ENCODE measurements around the gene KRT85. TPM values are rescaled to one million over a fixed set of nuclear protein-coding genes. Genes with fewer than 3 reads are reported as not detected.

The KRT85 gene
- total and polyA plus RNA-seq, 2 experiments from 2014 or later, result not detected

DNA sequence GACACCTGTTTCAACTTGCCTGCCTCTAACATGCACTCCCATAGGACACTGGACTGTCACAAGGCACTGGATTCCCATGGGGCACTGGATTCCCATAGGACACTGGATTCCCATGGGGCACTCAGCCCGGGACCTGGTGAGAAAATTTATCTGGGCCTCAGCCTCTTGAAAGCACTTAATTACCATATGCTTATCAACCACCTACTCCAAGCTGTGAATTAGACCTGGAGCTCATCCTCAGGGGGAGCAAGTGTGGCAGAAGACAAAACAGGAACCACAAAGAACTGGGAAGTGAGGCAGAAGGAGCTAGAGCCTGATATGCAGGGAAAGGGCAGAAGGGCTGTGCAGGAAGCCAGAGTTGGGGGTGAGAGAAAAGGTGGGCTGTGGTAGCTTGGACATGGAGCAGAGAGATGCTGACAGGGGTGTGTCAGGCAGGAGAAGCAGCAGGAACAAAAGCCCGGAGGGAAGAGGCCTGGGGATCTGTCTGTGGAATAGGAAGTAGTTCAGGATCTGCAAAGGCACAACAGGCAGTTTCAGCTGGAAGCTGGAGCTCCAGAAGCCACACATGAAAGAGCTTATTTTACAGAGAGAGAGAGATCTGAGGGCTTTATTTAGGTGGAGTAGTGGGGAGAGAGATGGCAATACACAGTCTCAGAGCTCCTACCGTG, 35.7 kb upstream of the KRT85 start:
- no peaks in the 10 kb centered on the region for H3F3A ChIP-seq (ENCODE audit: insufficient read depth)
- H3K9ac ChIP-seq, result no peak overlapping the region
- H3K4me1 ChIP-seq (ENCODE audit: insufficient read depth), result no peaks in the 10 kb centered on the region
- H3K9me3 ChIP-seq (ENCODE audit: low read depth), result no peaks in the 10 kb centered on the region
- no peaks in the 10 kb centered on the region for H3K9me2 ChIP-seq (ENCODE audit: insufficient read depth)
- TF ChIP-seq EZH2phosphoT487 (IDR thresholded peaks at IDR 0.05; ENCODE audit: insufficient read depth, low read depth) (no peak), EZH2 (IDR thresholded peaks at IDR 0.05; ENCODE audit: insufficient read depth, poor library complexity, severe bottlenecking) (no peak)
- no peak overlapping the region for H3K4me2 ChIP-seq (ENCODE audit: unreplicated experiment)
- no peak overlapping the region for H2AFZ ChIP-seq
- no peak overlapping the region for H3K4me3 ChIP-seq
- no peaks in the 10 kb centered on the region for H3K36me3 ChIP-seq (ENCODE audit: low read depth)
- DNase-seq, result no peak
- 55 to 61% methylated on average over 3 of the region's 3 CpGs for WGBS, 2 experiments (ENCODE audit: low coverage in 1 of 2, low lambda C conversion rate in 2 of 2, missing lambda C conversion rate in 2 of 2)
- H3K27me3 ChIP-seq (replicated peaks; ENCODE audit: insufficient read depth), result peaks cover 6% of the 10 kb centered on the region
- H3K79me2 ChIP-seq (ENCODE audit: insufficient read depth), result no peaks in the 10 kb centered on the region
- no peaks in the 10 kb centered on the region for H4K20me1 ChIP-seq (ENCODE audit: insufficient read depth)
- in situ Hi-C loops (cut with MboI), result no loop called here
- H3K27ac ChIP-seq, result no peak overlapping the region

DNA sequence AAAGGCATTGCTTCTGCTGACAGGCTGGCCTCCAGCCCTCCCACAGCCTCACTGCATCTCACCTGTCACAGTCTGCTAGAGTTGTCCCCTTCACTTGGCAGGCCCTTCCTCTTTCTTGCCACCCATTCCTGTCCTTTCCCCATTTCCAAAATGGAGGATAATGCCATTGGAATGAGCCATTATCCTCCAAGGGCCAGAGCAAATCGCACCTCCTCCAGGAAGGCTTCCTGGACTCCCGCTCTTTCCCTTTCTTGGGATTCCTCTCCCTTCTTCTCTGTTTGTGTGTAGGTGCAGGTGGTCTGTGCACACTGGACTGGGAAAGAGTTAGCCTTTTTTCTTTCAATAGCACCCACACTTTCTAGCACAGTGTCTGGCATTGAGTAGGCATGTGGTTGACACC, 35.1 kb upstream of the KRT85 start:
- Histone ChIP-seq H3K9ac (no peak overlapping the region), H3K27ac (no peak overlapping the region), H3K27me3 (replicated peaks; ENCODE audit: insufficient read depth) (peaks cover 13% of the 10 kb centered on the region), H3K4me2 (ENCODE audit: unreplicated experiment) (no peak overlapping the region), H4K20me1 (ENCODE audit: insufficient read depth) (no peaks in the 10 kb centered on the region), H3K9me2 (ENCODE audit: insufficient read depth) (no peaks in the 10 kb centered on the region), H3K79me2 (ENCODE audit: insufficient read depth) (no peaks in the 10 kb centered on the region), H3K9me3 (ENCODE audit: low read depth) (no peaks in the 10 kb centered on the region), H3F3A (ENCODE audit: insufficient read depth) (no peaks in the 10 kb centered on the region), H2AFZ (no peak overlapping the region), H3K36me3 (ENCODE audit: low read depth) (no peaks in the 10 kb centered on the region), H3K4me3 (no peak overlapping the region), H3K4me1 (ENCODE audit: insufficient read depth) (no peaks in the 10 kb centered on the region)
- TF ChIP-seq EZH2 (IDR thresholded peaks at IDR 0.05; ENCODE audit: insufficient read depth, poor library complexity, severe bottlenecking) (no peak), EZH2phosphoT487 (IDR thresholded peaks at IDR 0.05; ENCODE audit: insufficient read depth, low read depth) (no peak)
- WGBS, 2 experiments (ENCODE audit: low coverage in 1 of 2, low lambda C conversion rate in 2 of 2, missing lambda C conversion rate in 2 of 2), result 88 to 91% methylated on average over 2 of the region's 2 CpGs
- no peak for DNase-seq
- in situ Hi-C loops (cut with MboI), result no loop called here

DNA sequence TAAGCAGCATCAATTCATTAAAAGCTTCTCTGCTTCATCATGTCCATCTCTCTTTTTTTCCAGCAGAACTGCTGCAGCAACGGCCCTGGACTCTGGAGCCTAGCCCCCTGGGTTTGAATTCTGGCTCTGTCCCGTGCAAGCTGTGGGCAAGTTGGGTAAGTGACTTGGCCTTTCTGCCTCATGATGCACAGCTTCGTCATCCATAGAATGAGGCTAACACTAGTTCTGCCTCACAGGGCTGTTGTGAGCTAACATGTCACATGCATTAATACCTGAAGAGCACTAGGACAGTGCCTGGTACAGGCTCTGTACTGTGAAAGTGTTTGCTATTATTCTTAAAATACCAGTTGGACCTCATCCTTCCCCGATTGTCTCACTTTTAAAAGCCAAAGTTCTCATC, 34.6 kb upstream of the KRT85 start:
- no peaks in the 10 kb centered on the region for H3K9me2 ChIP-seq (ENCODE audit: insufficient read depth)
- peak; percentile 54 for DNase-seq
- H3K9ac ChIP-seq, result no peak overlapping the region
- no peak for TF ChIP-seq EZH2phosphoT487 (IDR thresholded peaks at IDR 0.05; ENCODE audit: insufficient read depth, low read depth)
- no peak for TF ChIP-seq EZH2 (IDR thresholded peaks at IDR 0.05; ENCODE audit: insufficient read depth, poor library complexity, severe bottlenecking)
- no peak overlapping the region for H3K27ac ChIP-seq
- H3K79me2 ChIP-seq (ENCODE audit: insufficient read depth), result no peaks in the 10 kb centered on the region
- H3K9me3 ChIP-seq (ENCODE audit: low read depth), result no peaks in the 10 kb centered on the region
- H2AFZ ChIP-seq, result no peak overlapping the region
- in situ Hi-C loops (cut with MboI), result no loop called here
- H3K4me3 ChIP-seq, result no peak overlapping the region
- no peaks in the 10 kb centered on the region for H3K36me3 ChIP-seq (ENCODE audit: low read depth)
- H3F3A ChIP-seq (ENCODE audit: insufficient read depth), result no peaks in the 10 kb centered on the region
- peaks cover 17% of the 10 kb centered on the region for H3K27me3 ChIP-seq (replicated peaks; ENCODE audit: insufficient read depth)
- H3K4me1 ChIP-seq (ENCODE audit: insufficient read depth), result no peaks in the 10 kb centered on the region
- no peaks in the 10 kb centered on the region for H4K20me1 ChIP-seq (ENCODE audit: insufficient read depth)
- no peak overlapping the region for H3K4me2 ChIP-seq (ENCODE audit: unreplicated experiment)
- WGBS, 2 experiments (ENCODE audit: low coverage in 1 of 2, low lambda C conversion rate in 2 of 2, missing lambda C conversion rate in 2 of 2), result 59 to 65% methylated on average over 4 of the region's 4 CpGs

DNA sequence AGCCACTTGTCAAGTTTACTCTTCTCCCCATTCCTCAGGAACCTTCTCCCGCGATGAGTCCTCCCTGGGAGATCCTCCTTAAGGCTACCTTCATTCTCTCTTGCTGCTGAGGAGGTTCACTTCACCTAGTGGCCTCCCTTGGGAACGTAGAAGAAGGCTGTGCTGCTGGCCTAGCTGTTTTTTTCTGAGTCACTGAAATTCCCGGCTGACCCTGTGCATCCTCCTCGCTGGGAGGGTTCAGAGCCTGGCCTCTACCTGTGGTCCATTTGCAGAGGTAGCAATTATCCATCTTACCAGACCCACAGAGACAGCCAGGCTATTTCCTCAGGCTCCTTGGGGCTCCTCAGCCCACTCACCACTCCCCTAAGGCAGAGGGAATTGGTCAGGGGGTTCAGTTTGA, 34.2 kb upstream of the KRT85 start:
- H3K4me1 ChIP-seq (ENCODE audit: insufficient read depth), result no peaks in the 10 kb centered on the region
- H3K36me3 ChIP-seq (ENCODE audit: low read depth), result no peaks in the 10 kb centered on the region
- 70 to 75% methylated on average over 5 of the region's 5 CpGs for WGBS, 2 experiments (ENCODE audit: low coverage in 1 of 2, low lambda C conversion rate in 2 of 2, missing lambda C conversion rate in 2 of 2)
- no peaks in the 10 kb centered on the region for H3F3A ChIP-seq (ENCODE audit: insufficient read depth)
- peak; percentile 32 for DNase-seq
- no peaks in the 10 kb centered on the region for H4K20me1 ChIP-seq (ENCODE audit: insufficient read depth)
- H3K27ac ChIP-seq, result no peak overlapping the region
- TF ChIP-seq EZH2phosphoT487 (IDR thresholded peaks at IDR 0.05; ENCODE audit: insufficient read depth, low read depth) (no peak), EZH2 (IDR thresholded peaks at IDR 0.05; ENCODE audit: insufficient read depth, poor library complexity, severe bottlenecking) (no peak)
- peaks cover 20% of the 10 kb centered on the region for H3K27me3 ChIP-seq (replicated peaks; ENCODE audit: insufficient read depth)
- no peaks in the 10 kb centered on the region for H3K9me3 ChIP-seq (ENCODE audit: low read depth)
- in situ Hi-C loops (cut with MboI), result no loop called here
- no peak overlapping the region for H2AFZ ChIP-seq
- no peak overlapping the region for H3K9ac ChIP-seq
- no peaks in the 10 kb centered on the region for H3K79me2 ChIP-seq (ENCODE audit: insufficient read depth)
- no peaks in the 10 kb centered on the region for H3K9me2 ChIP-seq (ENCODE audit: insufficient read depth)
- H3K4me2 ChIP-seq (ENCODE audit: unreplicated experiment), result no peak overlapping the region
- H3K4me3 ChIP-seq, result no peak overlapping the region
